ENCODE data around the gene RYR1.

RYR1 gene

GRCh38 chr19:38389957-38390924 is 43.2 kb upstream of the RYR1 start (continued):
- TF ChIP-seq ZNF155 (tag by site-specific recombination; IDR thresholded peaks at IDR 0.05) (no peak), PRDM6 (tag by site-specific recombination; IDR thresholded peaks at IDR 0.05) (no peak), ZNF274 (IDR thresholded peaks at IDR 0.05; ENCODE audit: low read length) (no peak), ZNF274 (tag by site-specific recombination; IDR thresholded peaks at IDR 0.05; ENCODE audit: borderline replicate concordance) (peak; percentile 54; the same call in 1 of the 2 replicates), ZBTB44 (tag by site-specific recombination; IDR thresholded peaks at IDR 0.05) (no peak), ZNF426 (tag by site-specific recombination; IDR thresholded peaks at IDR 0.05) (no peak), KLF17 (tag by site-specific recombination; IDR thresholded peaks at IDR 0.05) (no peak), ZNF239 (tag by site-specific recombination; IDR thresholded peaks at IDR 0.05) (no peak), YY2 (tag by site-specific recombination; IDR thresholded peaks at IDR 0.05) (no peak), ELK4 (IDR thresholded peaks at IDR 0.05; ENCODE audit: borderline replicate concordance, low read depth, low read length) (no peak), ZNF449 (tag by site-specific recombination; IDR thresholded peaks at IDR 0.05) (no peak), HOXC10 (CRISPR knock-in tag; IDR thresholded peaks at IDR 0.05) (no peak), ZNF600 (tag by site-specific recombination; IDR thresholded peaks at IDR 0.05) (no peak), ZNF529 (tag by site-specific recombination; IDR thresholded peaks at IDR 0.05; ENCODE audit: insufficient replicate concordance) (no peak), ZNF266 (tag by site-specific recombination; IDR thresholded peaks at IDR 0.05; ENCODE audit: low read depth) (no peak), ZNF670 (tag by site-specific recombination; IDR thresholded peaks at IDR 0.05; ENCODE audit: low read depth) (no peak), GLIS2 (tag by site-specific recombination; IDR thresholded peaks at IDR 0.05) (peak; percentile 36; the same call in 1 of the 2 replicates), ZNF629 (tag by site-specific recombination; IDR thresholded peaks at IDR 0.05) (no peak), ZNF221 (tag by site-specific recombination; IDR thresholded peaks at IDR 0.05; ENCODE audit: borderline replicate concordance) (no peak), GFI1B (tag by site-specific recombination; IDR thresholded peaks at IDR 0.05) (no peak), ZNF302 (tag by site-specific recombination; IDR thresholded peaks at IDR 0.05; ENCODE audit: low read depth) (no peak), ZNF335 (tag by site-specific recombination; conservative IDR thresholded peaks at IDR 0.05) (no peak), ZNF677 (tag by site-specific recombination; IDR thresholded peaks at IDR 0.05) (no peak), ZNF513 (tag by site-specific recombination; IDR thresholded peaks at IDR 0.05) (no peak), ZNF623 (tag by site-specific recombination; IDR thresholded peaks at IDR 0.05) (no peak), ZNF112 (tag by site-specific recombination; IDR thresholded peaks at IDR 0.05) (no peak), ZNF768 (tag by site-specific recombination; IDR thresholded peaks at IDR 0.05) (no peak), WT1 (tag by site-specific recombination; IDR thresholded peaks at IDR 0.05) (no peak), PRDM4 (tag by site-specific recombination; IDR thresholded peaks at IDR 0.05) (no peak)

Measured in HEK293 (cell line).